Measurements from ENCODE around the gene PTGDS. TPM values are rescaled to one million over a fixed set of nuclear protein-coding genes. Genes with fewer than 3 reads are reported as not detected.

Gene PTGDS
- total RNA-seq, 1 experiment from 2014 or later, result not detected

Other genes with a start within 250 kb of the PTGDS start
- gene LCN10, start 234.6 kb upstream of the PTGDS start, total RNA-seq (2014; rRNA removed; shearing (Covaris generic)), result not detected in 2 replicates
- gene LCN6, start 229.0 kb upstream of the PTGDS start, total RNA-seq (2014; rRNA removed; shearing (Covaris generic)), result not detected in 2 replicates
- gene LCN8, start 219.3 kb upstream of the PTGDS start, total RNA-seq (2014; rRNA removed; shearing (Covaris generic)), result not detected in 2 replicates
- gene LCN15, start 213.0 kb upstream of the PTGDS start, total RNA-seq (2014; rRNA removed; shearing (Covaris generic)), result not detected in 2 replicates
- 24.0 and 27.6 TPM in 2 replicates for gene TMEM141, start 186.2 kb upstream of the PTGDS start, total RNA-seq (2014; rRNA removed; shearing (Covaris generic))
- gene CCDC183, start 181.2 kb upstream of the PTGDS start, total RNA-seq (2014; rRNA removed; shearing (Covaris generic)), result 1.7 and 1.8 TPM in 2 replicates
- 59.4 and 69.4 TPM in 2 replicates for gene RABL6, start 169.6 kb upstream of the PTGDS start, total RNA-seq (2014; rRNA removed; shearing (Covaris generic))
- 2.6 and 2.7 TPM in 2 replicates for gene AJM1, start 135.0 kb upstream of the PTGDS start, total RNA-seq (2014; rRNA removed; shearing (Covaris generic))
- 132 and 134 TPM in 2 replicates for gene PHPT1, start 128.1 kb upstream of the PTGDS start, total RNA-seq (2014; rRNA removed; shearing (Covaris generic))
- gene MAMDC4, start 125.2 kb upstream of the PTGDS start, total RNA-seq (2014; rRNA removed; shearing (Covaris generic)), result 4.4 and 4.5 TPM in 2 replicates
- gene EDF1, start 111.2 kb upstream of the PTGDS start, total RNA-seq (2014; rRNA removed; shearing (Covaris generic)), result 309 and 321 TPM in 2 replicates
- 12.1 and 17.9 TPM in 2 replicates for gene TRAF2, start 91.0 kb upstream of the PTGDS start, total RNA-seq (2014; rRNA removed; shearing (Covaris generic))
- 93.0 and 112 TPM in 2 replicates for gene FBXW5, start 32.8 kb upstream of the PTGDS start, total RNA-seq (2014; rRNA removed; shearing (Covaris generic))
- gene C8G, start 32.3 kb upstream of the PTGDS start, total RNA-seq (2014; rRNA removed; shearing (Covaris generic)), result 0.92 TPM in 1 of 2 replicates, not detected in the other
- gene LCN12, start 25.2 kb upstream of the PTGDS start, total RNA-seq (2014; rRNA removed; shearing (Covaris generic)), result 1.2 and 1.5 TPM in 2 replicates
- not detected in 2 replicates for gene LCNL1, start 5.5 kb downstream of the PTGDS start, total RNA-seq (2014; rRNA removed; shearing (Covaris generic))
- gene PAXX, start 14.9 kb downstream of the PTGDS start, total RNA-seq (2014; rRNA removed; shearing (Covaris generic)), result 35.4 and 39.4 TPM in 2 replicates
- 0.17 TPM in 1 of 2 replicates, not detected in the other for gene CLIC3, start 19.1 kb downstream of the PTGDS start, total RNA-seq (2014; rRNA removed; shearing (Covaris generic))
- gene ABCA2, start 50.7 kb downstream of the PTGDS start, total RNA-seq (2014; rRNA removed; shearing (Covaris generic)), result 21.0 and 25.0 TPM in 2 replicates
- gene FUT7, start 54.6 kb downstream of the PTGDS start, total RNA-seq (2014; rRNA removed; shearing (Covaris generic)), result not detected in 2 replicates
- gene NPDC1, start 68.7 kb downstream of the PTGDS start, total RNA-seq (2014; rRNA removed; shearing (Covaris generic)), result 30.3 and 35.5 TPM in 2 replicates
- not detected in 2 replicates for gene ENTPD2, start 76.6 kb downstream of the PTGDS start, total RNA-seq (2014; rRNA removed; shearing (Covaris generic))
- 32.4 and 43.6 TPM in 2 replicates for gene SAPCD2, start 93.1 kb downstream of the PTGDS start, total RNA-seq (2014; rRNA removed; shearing (Covaris generic))
- gene UAP1L1, start 100.0 kb downstream of the PTGDS start, total RNA-seq (2014; rRNA removed; shearing (Covaris generic)), result 3.6 and 4.0 TPM in 2 replicates
- gene MAN1B1, start 109.5 kb downstream of the PTGDS start, total RNA-seq (2014; rRNA removed; shearing (Covaris generic)), result 53.6 and 55.5 TPM in 2 replicates
- gene DPP7, start 137.2 kb downstream of the PTGDS start, total RNA-seq (2014; rRNA removed; shearing (Covaris generic)), result 111 and 116 TPM in 2 replicates
- not detected in 2 replicates for gene GRIN1, start 161.7 kb downstream of the PTGDS start, total RNA-seq (2014; rRNA removed; shearing (Covaris generic))
- not detected in 2 replicates for gene LRRC26, start 192.5 kb downstream of the PTGDS start, total RNA-seq (2014; rRNA removed; shearing (Covaris generic))
- not detected in 2 replicates for gene TMEM210, start 194.6 kb downstream of the PTGDS start, total RNA-seq (2014; rRNA removed; shearing (Covaris generic))
- 11.0 and 16.1 TPM in 2 replicates for gene ANAPC2, start 211.1 kb downstream of the PTGDS start, total RNA-seq (2014; rRNA removed; shearing (Covaris generic))
- gene SSNA1, start 211.2 kb downstream of the PTGDS start, total RNA-seq (2014; rRNA removed; shearing (Covaris generic)), result 59.3 and 66.1 TPM in 2 replicates
- 7.4 and 8.2 TPM in 2 replicates for gene TPRN, start 223.2 kb downstream of the PTGDS start, total RNA-seq (2014; rRNA removed; shearing (Covaris generic))
- 38.8 and 39.8 TPM in 2 replicates for gene TMEM203, start 228.1 kb downstream of the PTGDS start, total RNA-seq (2014; rRNA removed; shearing (Covaris generic))
- 11.1 and 13.5 TPM in 2 replicates for gene NDOR1, start 228.2 kb downstream of the PTGDS start, total RNA-seq (2014; rRNA removed; shearing (Covaris generic))
- gene RNF208, start 244.7 kb downstream of the PTGDS start, total RNA-seq (2014; rRNA removed; shearing (Covaris generic)), result 0.37 and 0.40 TPM in 2 replicates
- 0.59 and 1.4 TPM in 2 replicates for gene CYSRT1, start 247.7 kb downstream of the PTGDS start, total RNA-seq (2014; rRNA removed; shearing (Covaris generic))
- gene RNF224, start 250.0 kb downstream of the PTGDS start, total RNA-seq (2014; rRNA removed; shearing (Covaris generic)), result not detected in 2 replicates